GM12878 (cell line): ENCODE measurements around the gene CDX1. TPM values are rescaled to one million over a fixed set of nuclear protein-coding genes. Genes with fewer than 3 reads are reported as not detected.
A peak's percentile ranks its signal among the peaks of the same experiment; 100 is the strongest.

Experiments used
- ATAC-seq: fragments of 200-7000 bp; cut with Tn5 transposase; 3 replicates; pipeline ENCODE4 v1.9.1; 2020; ENCODE audit warnings: mild to moderate bottlenecking, moderate library complexity
- BruUV-seq: library from RNA; stranded (reverse); fragments of 400-500 nt; replicated peaks from 2 replicates; lab custom pipeline; 2021; lab: Mats Ljungman, UMichigan
- CTCF ChIA-PET: fragments of 300-600 bp; sonication (Branson Sonifier 250); formaldehyde crosslinking; extraction: SDS; loops from one replicate; lab custom pipeline; 2021; ENCODE audit warnings: inconsistent platforms; lab: Yijun Ruan, JAX
- POLR2A ChIA-PET: fragments of 350-600 bp; formaldehyde crosslinking; extraction: SDS; loops from one replicate; lab custom pipeline; 2021; ENCODE audit warnings: inconsistent platforms; lab: Charles Lee
- RAD21 ChIA-PET: fragments of 300-600 bp; sonication (Branson Sonifier 250); formaldehyde crosslinking; loops from one replicate; lab custom pipeline; 2023; ENCODE audit warnings: antibody characterized with exemption; ENCODE audit not compliant: unreplicated experiment; lab: Charles Lee
- SMC1A ChIA-PET: fragments of 300-600 bp; sonication (Branson Sonifier 250); formaldehyde crosslinking; loops from one replicate; lab custom pipeline; 2023; ENCODE audit not compliant: unreplicated experiment, uncharacterized antibody; lab: Charles Lee
- DNase-seq: peaks from one replicate; pipeline ENCODE4 v3.0.0-alpha.2; 2011; ENCODE audit warnings: low read depth, low spot score
- FAIRE-seq: peaks from 3 replicates; lab custom pipeline; 2011; peaks lifted over from hg19 to GRCh38; lab: Jason Lieb, UNC
- H2AFZ ChIP-seq: 2 replicates; pipeline ENCODE4 v1.6.0; 2011; ENCODE audit warnings: low read depth, low read length, control low read depth; ENCODE audit not compliant: control insufficient read depth
- H3K27ac ChIP-seq: 2 replicates; pipeline ENCODE4 v1.5.1; 2011; ENCODE audit warnings: control low read depth; ENCODE audit not compliant: control insufficient read depth, insufficient read depth
- H3K27me3 ChIP-seq, 2 experiments: replicated peaks in 1 of 2; 2 replicates each; pipeline versions ENCODE4 v1.6.0 to v1.6.1; 2011; ENCODE audit warnings: low read length in 1 of 2; ENCODE audit not compliant: control insufficient read depth in 2 of 2, insufficient read depth in 2 of 2
- H3K36me3 ChIP-seq, 2 experiments: 2 replicates each; pipeline ENCODE4 v1.5.1; 2011; ENCODE audit warnings: low read length in 1 of 2; ENCODE audit not compliant: control insufficient read depth in 2 of 2, insufficient read depth in 2 of 2
- H3K4me1 ChIP-seq: 2 replicates; pipeline ENCODE4 v1.6.1; 2011; ENCODE audit warnings: mild to moderate bottlenecking, low read length, moderate library complexity, mixed read lengths; ENCODE audit not compliant: control insufficient read depth, insufficient read depth
- H3K4me2 ChIP-seq: 2 replicates; pipeline ENCODE4 v1.6.0; 2011; ENCODE audit warnings: control low read depth; ENCODE audit not compliant: control insufficient read depth, insufficient read depth
- H3K4me3 ChIP-seq: fragments of 200-600 bp; sonication (generic); 2 replicates; pipeline ENCODE4 v1.5.1; 2016
- H3K79me2 ChIP-seq: 2 replicates; pipeline ENCODE4 v1.6.0; 2011; ENCODE audit warnings: low read length; ENCODE audit not compliant: control insufficient read depth, insufficient read depth
- H3K9ac ChIP-seq: 2 replicates; pipeline ENCODE4 v1.8.0; 2011; ENCODE audit warnings: low read length, control low read depth, mixed read lengths; ENCODE audit not compliant: control insufficient read depth, insufficient read depth
- H3K9me3 ChIP-seq: replicated peaks from 3 replicates; pipeline ENCODE4 v1.5.1; 2011; ENCODE audit warnings: mild to moderate bottlenecking, low read length; ENCODE audit not compliant: control insufficient read depth, insufficient read depth
- H4K20me1 ChIP-seq: 2 replicates; pipeline ENCODE4 v1.6.0; 2011; ENCODE audit not compliant: control insufficient read depth, insufficient read depth
- CTCF ChIP-seq, 3 experiments: IDR thresholded peaks in 2 of 3; conservative IDR thresholded peaks in 1 of 3; 2 replicates each; pipeline ENCODE4 v1.5.1; 2011; ENCODE audit warnings: low read depth in 3 of 3, low read length in 3 of 3, mild to moderate bottlenecking in 3 of 3, control low read depth in 2 of 3, moderate library complexity in 2 of 3, inconsistent platforms in 1 of 3, mixed read lengths in 1 of 3; ENCODE audit not compliant: control insufficient read depth in 2 of 3, insufficient read depth in 1 of 3; ENCODE audit errors: extremely low read depth in 1 of 3
- HDAC6 ChIP-seq: fragments of 200-600 bp; sonication (generic); IDR thresholded peaks from one replicate; pipeline ENCODE4 v1.8.0; 2017; ENCODE audit warnings: antibody characterized with exemption; ENCODE audit not compliant: unreplicated experiment
- WGBS: methylation state at CpG from one replicate; pipeline ENCODE4 v1.1.6; 2016; ENCODE audit warnings: low lambda C conversion rate; ENCODE audit not compliant: insufficient replicate concordance, insufficient coverage; ENCODE audit errors: missing lambda C conversion rate; 5-methylcytosine and 5-hydroxymethylcytosine counted together
- in situ Hi-C: fragments of 300-500 bp; cut with MboI; formaldehyde crosslinking; loops from 9 replicates; pipeline ENCODE4 v1.14.3; 2018; ENCODE audit warnings: mixed read lengths
- intact Hi-C: fragments of 100-400 bp; cut with micrococcal nuclease; formaldehyde crosslinking; loops from one replicate; pipeline ENCODE4 v1.14.2; 2022; ENCODE audit not compliant: unreplicated experiment
- polyA plus RNA-seq, 11 experiments: library from polyadenylated mRNA; depleted of rRNA in 4 of 11; unstranded in 6 of 11; stranded (reverse) in 5 of 11; fragments of >200 nt; fragmentation: Nextera tagmentation in 4 of 11; fragmentation: Illumina TruSeq in 1 of 11; extraction: Ambion mirVana in 4 of 11; extraction: Trizol in 1 of 11; gene quantifications; 1 replicate in 1 of 11; 2 replicates in 10 of 11; pipeline versions ENCODE4 v1.2.1 to v1.2.3, GENCODE V29; 2011 to 2016; ENCODE audit warnings: inconsistent platforms in 2 of 11, missing spikeins in 2 of 11, low read depth in 1 of 11
- total RNA-seq, 4 experiments: library from RNA; depleted of rRNA in 3 of 4; stranded (reverse); fragments of >200 nt in 3 of 4; fragmentation: Illumina TruSeq in 1 of 4; extraction: Trizol in 1 of 4; gene quantifications; 2 replicates each; pipeline versions ENCODE4 v1.2.1 to v1.2.3, GENCODE V29; 2013 to 2021
- TF ChIP-seq, protein P1 (sequence below): fragments of 150-350 bp; IDR thresholded peaks from 2 replicates; pipeline ENCODE4 v1.6.1; 2014; ENCODE audit warnings: mild to moderate bottlenecking, low read depth, low read length

The CDX1 gene
- total and polyA plus RNA-seq, 10 of the 15 experiments (the other 5 are each of a cell fraction or from before 2014, with no cell fraction given) = not detected

DNA sequence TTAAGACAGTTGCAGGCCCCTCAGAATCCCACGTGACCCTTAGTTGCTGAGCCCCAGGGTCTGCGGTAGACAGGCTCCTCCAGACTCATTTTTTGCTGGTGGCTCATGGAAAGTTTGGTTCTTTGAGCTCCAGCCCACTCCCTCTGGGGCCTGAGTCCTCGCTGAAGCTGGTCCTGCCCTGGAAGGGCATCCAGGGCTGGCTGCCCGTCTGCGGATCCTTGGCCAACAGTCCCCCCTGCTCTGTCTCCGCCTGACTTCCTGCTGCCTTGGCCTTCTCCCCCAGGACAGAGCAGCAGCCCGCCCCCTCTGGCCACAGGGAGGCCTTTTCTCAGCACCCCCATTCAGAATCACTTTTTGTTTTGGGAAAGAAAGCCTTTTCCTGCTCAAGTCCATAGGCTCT is 47.7 kb downstream of the CDX1 start:
- ChIA-PET POLR2A (no interaction called here), RAD21 (interaction anchor here (0.8 to 2.0 kb wide), 4 partner anchors 9 to 84 kb away, joined by 3 to 4 read pairs (median 3); no protein-coding TSS in a partner anchor), CTCF (interaction anchor here (1.0 to 2.3 kb wide), 5 partner anchors 36 to 84 kb away, joined by 4 to 13 read pairs (median 5); no protein-coding TSS in a partner anchor), SMC1A (interaction anchor here (0.5 to 0.9 kb wide), 2 partner anchors 51 to 120 kb away, joined by 3 to 4 read pairs; no protein-coding TSS in a partner anchor)
- DNase-seq (no peak), ATAC-seq (no peak), FAIRE-seq (no peak)
- no peak overlapping the region for H3K4me3 ChIP-seq
- no peak overlapping the region for H2AFZ ChIP-seq
- H3K4me1 ChIP-seq = no peaks in the 10 kb centered on the region
- no peaks in the 10 kb centered on the region for H3K9me3 ChIP-seq
- peaks cover 0 to 4% of the 10 kb centered on the region in 2 experiments; a peak in 3 of 4 replicates for H3K27me3 ChIP-seq
- intact Hi-C loops = loop anchor here (10.0 kb wide), 1 partner anchor 579 kb away; no protein-coding TSS in a partner anchor
- in situ Hi-C loops = no loop called here
- TF ChIP-seq HDAC6 (no peak), CTCF (IDR thresholded peaks at IDR 0.05 in 2 of 3, conservative IDR thresholded peaks at IDR 0.05 in 1 of 3; ENCODE audit: control insufficient read depth in 2 of 3, extremely low read depth in 1 of 3, insufficient read depth in 1 of 3, low read depth in 3 of 3, low read length in 3 of 3) (0 out of 6 replicates have a peak, but pooled peaks of 1 of the 3 experiments have one; percentile 3)
- TF ChIP-seq, protein P1, sequence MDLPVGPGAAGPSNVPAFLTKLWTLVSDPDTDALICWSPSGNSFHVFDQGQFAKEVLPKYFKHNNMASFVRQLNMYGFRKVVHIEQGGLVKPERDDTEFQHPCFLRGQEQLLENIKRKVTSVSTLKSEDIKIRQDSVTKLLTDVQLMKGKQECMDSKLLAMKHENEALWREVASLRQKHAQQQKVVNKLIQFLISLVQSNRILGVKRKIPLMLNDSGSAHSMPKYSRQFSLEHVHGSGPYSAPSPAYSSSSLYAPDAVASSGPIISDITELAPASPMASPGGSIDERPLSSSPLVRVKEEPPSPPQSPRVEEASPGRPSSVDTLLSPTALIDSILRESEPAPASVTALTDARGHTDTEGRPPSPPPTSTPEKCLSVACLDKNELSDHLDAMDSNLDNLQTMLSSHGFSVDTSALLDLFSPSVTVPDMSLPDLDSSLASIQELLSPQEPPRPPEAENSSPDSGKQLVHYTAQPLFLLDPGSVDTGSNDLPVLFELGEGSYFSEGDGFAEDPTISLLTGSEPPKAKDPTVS = no peak
- BruUV-seq = no TSS peak
- WGBS = 32% methylated on average over 7 of the region's 7 CpGs
- H4K20me1 ChIP-seq = no peaks in the 10 kb centered on the region
- no peak overlapping the region for H3K27ac ChIP-seq
- H3K9ac ChIP-seq = no peak overlapping the region
- H3K79me2 ChIP-seq = no peaks in the 10 kb centered on the region
- no peaks in the 10 kb centered on the region for H3K36me3 ChIP-seq
- H3K4me2 ChIP-seq = no peak overlapping the region
